ENCODE measurements around the gene CFAP97D2.
A peak's percentile ranks its signal among the peaks of the same experiment; 100 is the strongest.

The CFAP97D2 gene

GRCh38 chr13:114236227-114236626 lies 57.2 kb downstream of the CFAP97D2 start:
- peak overlapping the region; percentile 91 for H3K4me3 ChIP-seq (ENCODE audit: low read depth, low read length)
- DNase-seq (ENCODE audit: low read depth, low spot score): no peak
- TF ChIP-seq CTCF (IDR thresholded peaks at IDR 0.05; ENCODE audit: low read depth, low read length): no peak
- in situ Hi-C loops (cut with HindIII; ENCODE audit: low sequenced_read_pairs): no loop called here

- H3K4me3 ChIP-seq (ENCODE audit: low read depth, low read length): no peak overlapping the region
- in situ Hi-C loops (cut with HindIII; ENCODE audit: low sequenced_read_pairs): no loop called here
- no peak for TF ChIP-seq CTCF (IDR thresholded peaks at IDR 0.05; ENCODE audit: low read depth, low read length)
- DNase-seq (ENCODE audit: low read depth, low spot score): no peak
Observed at GRCh38 chr13:114237415-114238112, 58.5 kb downstream of the CFAP97D2 start.

GRCh38 chr13:114241918-114242317 lies 62.9 kb downstream of the CFAP97D2 start:
- no peak for DNase-seq (ENCODE audit: low read depth, low spot score)
- in situ Hi-C loops (cut with HindIII; ENCODE audit: low sequenced_read_pairs): no loop called here
- H3K4me3 ChIP-seq (ENCODE audit: low read depth, low read length): no peak overlapping the region
- TF ChIP-seq CTCF (IDR thresholded peaks at IDR 0.05; ENCODE audit: low read depth, low read length): no peak

GRCh38 chr13:114243971-114244370 lies 64.9 kb downstream of the CFAP97D2 start:
- DNase-seq (ENCODE audit: low read depth, low spot score): no peak
- no peak overlapping the region for H3K4me3 ChIP-seq (ENCODE audit: low read depth, low read length)
- in situ Hi-C loops (cut with HindIII; ENCODE audit: low sequenced_read_pairs): no loop called here
- no peak for TF ChIP-seq CTCF (IDR thresholded peaks at IDR 0.05; ENCODE audit: low read depth, low read length)

- no peak for DNase-seq (ENCODE audit: low read depth, low spot score)
- H3K4me3 ChIP-seq (ENCODE audit: low read depth, low read length): no peak overlapping the region
- in situ Hi-C loops (cut with HindIII; ENCODE audit: low sequenced_read_pairs): no loop called here
- TF ChIP-seq CTCF (IDR thresholded peaks at IDR 0.05; ENCODE audit: low read depth, low read length): no peak
Observed at GRCh38 chr13:114244637-114245036, 65.6 kb downstream of the CFAP97D2 start.

GRCh38 chr13:114248011-114248410 lies 69.0 kb downstream of the CFAP97D2 start:
- H3K4me3 ChIP-seq (ENCODE audit: low read depth, low read length): no peak overlapping the region
- peak; percentile 55 for DNase-seq (ENCODE audit: low read depth, low spot score)
- TF ChIP-seq CTCF (IDR thresholded peaks at IDR 0.05; ENCODE audit: low read depth, low read length): no peak
- in situ Hi-C loops (cut with HindIII; ENCODE audit: low sequenced_read_pairs): no loop called here
